ENCODE measurements around the gene ELAVL4. TPM values are rescaled to one million over a fixed set of nuclear protein-coding genes. Genes with fewer than 3 reads are reported as not detected.

ELAVL4 gene
- total and polyA plus RNA-seq, 2 of the 8 experiments (the other 6 are each of a cell fraction or from before 2014, with no cell fraction given) = 0.21 to 0.89 TPM

DNA sequence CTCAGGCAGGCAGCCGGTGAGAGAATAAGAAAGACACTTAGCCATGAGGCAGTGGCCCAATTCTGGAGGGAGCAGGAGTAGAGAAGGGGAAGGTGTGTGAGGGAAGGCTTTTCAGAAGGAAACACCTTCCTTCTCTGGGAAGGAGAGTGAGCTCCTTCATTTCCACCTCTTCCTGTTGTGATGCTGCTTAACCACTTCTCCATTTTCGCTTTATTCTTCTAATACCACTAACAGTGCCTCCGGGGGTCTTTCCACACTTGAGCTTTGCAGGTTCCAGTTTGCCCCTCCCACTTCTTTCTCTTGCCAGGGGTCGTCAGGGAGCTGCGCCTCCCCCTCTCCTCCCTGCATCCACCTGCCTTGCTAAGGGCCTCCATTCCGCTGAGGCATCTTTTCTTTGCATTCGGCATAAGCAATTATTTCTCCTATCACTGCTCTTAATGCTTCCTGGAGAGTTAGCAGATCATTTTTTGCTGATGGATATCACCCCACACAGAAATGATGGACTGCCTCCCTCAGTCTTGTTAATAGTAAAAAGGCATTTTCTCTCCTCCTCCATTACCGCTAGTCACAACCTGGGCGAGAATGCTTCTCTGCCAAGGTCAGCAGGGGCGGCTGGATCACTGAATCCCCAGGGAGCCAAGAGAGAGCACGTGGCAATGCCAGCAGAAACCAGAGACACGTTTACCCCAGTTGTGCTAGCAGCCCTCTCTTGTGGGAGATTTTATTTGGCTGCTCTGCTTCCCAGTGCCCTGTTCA lies 74.8 kb downstream of the ELAVL4 start (continued):
- TF ChIP-seq CEBPB (IDR thresholded peaks at IDR 0.05; ENCODE audit: low read depth, low read length) = no peak
- no peak for TF ChIP-seq FOSL1 (IDR thresholded peaks at IDR 0.05; ENCODE audit: insufficient read depth, low read depth, low read length)
- no peak for TF ChIP-seq MAFK (IDR thresholded peaks at IDR 0.05; ENCODE audit: low read depth, low read length)
- no peak for TF ChIP-seq CBX5 (IDR thresholded peaks at IDR 0.05; ENCODE audit: low read depth, low read length)
